Measurements from ENCODE around the gene OR2Z1.
A peak's percentile ranks its signal among the peaks of the same experiment; 100 is the strongest.

The OR2Z1 gene

DNA sequence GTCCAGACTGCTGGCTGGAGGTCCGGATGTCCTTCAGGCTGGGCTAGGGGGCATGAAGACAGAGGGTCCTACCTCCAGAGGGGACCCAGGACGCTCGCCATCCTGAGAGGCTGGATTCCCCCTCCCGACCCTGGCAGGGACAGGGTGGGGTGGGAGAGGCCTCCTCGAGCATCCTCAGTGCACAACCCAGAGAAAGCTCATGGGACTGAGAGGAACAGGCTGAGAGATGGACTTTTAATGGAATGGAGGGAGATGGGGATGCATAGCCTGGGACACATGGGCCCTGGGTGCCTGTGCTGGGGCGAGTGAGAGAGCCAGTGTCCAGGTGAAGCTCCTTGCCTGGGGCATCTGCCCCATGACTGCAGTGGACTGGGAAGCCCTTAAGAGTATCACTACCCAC, 25.9 kb upstream of the OR2Z1 start:
- Histone ChIP-seq H3K79me1 (ENCODE audit: low read depth, low read length) (peaks cover 2% of the 10 kb centered on the region), H4K8ac (ENCODE audit: low read depth, low read length) (no peak overlapping the region), H2BK120ac (ENCODE audit: low read depth, low read length) (no peak overlapping the region), H3K36me3 (replicated peaks in 1 of 2; ENCODE audit: control insufficient read depth in 2 of 2, insufficient read depth in 2 of 2, low read length in 2 of 2) (no peaks in the 10 kb centered on the region), H3K14ac (ENCODE audit: low read length) (no peak overlapping the region), H2BK15ac (ENCODE audit: low read length) (no peak overlapping the region), H3K27me3 (ENCODE audit: control insufficient read depth in 3 of 3, insufficient read depth in 3 of 3, low read depth in 1 of 3, low read length in 3 of 3) (no peaks in the 10 kb centered on the region), H3K4ac (ENCODE audit: low read length) (no peak overlapping the region), H4K91ac (ENCODE audit: low read depth, low read length, poor library complexity) (no peak overlapping the region), H3K9ac (ENCODE audit: low read depth, low read length, poor library complexity) (no peak overlapping the region), H3K9me3 (replicated peaks in 1 of 2; ENCODE audit: control insufficient read depth in 2 of 2, insufficient read depth in 1 of 2, low read depth in 1 of 2, low read length in 2 of 2) (peaks cover 0 to 3% of the 10 kb centered on the region in 2 donors), H3K4me3 (ENCODE audit: low read length in 2 of 2) (no peak overlapping the region), H3K18ac (ENCODE audit: low read length) (no peak overlapping the region), H2AFZ (ENCODE audit: low read length) (no peak overlapping the region), H3K4me2 (ENCODE audit: insufficient read depth, low read length, poor library complexity, severe bottlenecking) (no peak overlapping the region), H2BK12ac (ENCODE audit: low read length) (no peak overlapping the region), H3K4me1 (ENCODE audit: control insufficient read depth in 2 of 2, insufficient read depth in 1 of 2, low read depth in 1 of 2, low read length in 2 of 2) (no peaks in the 10 kb centered on the region), H3K27ac (replicated peaks; ENCODE audit: low read length) (no peak overlapping the region), H2BK5ac (ENCODE audit: low read length) (no peak overlapping the region), H3K23ac (ENCODE audit: low read depth, low read length, poor library complexity) (no peak overlapping the region), H2AK5ac (ENCODE audit: low read depth, low read length) (no peak overlapping the region)
- no peak for DNase-seq (ENCODE audit: low spot score)
- no CpG with 5 or more reads among the region's 6 CpGs for WGBS, 2 donors (ENCODE audit: extremely low coverage in 2 of 2, insufficient read length in 2 of 2, insufficient replicate concordance in 1 of 2)

DNA sequence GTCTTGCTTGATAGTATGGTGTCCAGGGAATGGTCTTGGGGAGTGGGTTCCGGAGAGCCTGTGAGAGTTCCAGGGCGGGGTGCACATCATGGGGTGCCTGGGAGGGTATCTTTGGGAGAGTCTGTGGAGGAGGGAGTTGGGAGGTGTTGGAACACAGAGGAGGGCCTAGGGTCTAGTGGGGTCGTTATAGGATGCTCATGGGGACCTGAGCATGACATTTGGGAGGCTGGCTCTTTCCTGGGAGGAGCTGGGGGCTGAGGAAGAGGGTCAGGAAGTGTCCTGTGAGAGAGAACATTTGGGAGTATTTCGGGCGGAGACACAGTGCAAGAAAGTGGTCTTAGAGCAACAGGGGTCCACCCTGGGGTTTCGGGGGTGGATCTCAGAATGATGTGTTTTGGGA, 25.5 kb upstream of the OR2Z1 start:
- no peak for DNase-seq (ENCODE audit: low spot score)
- no CpG with 5 or more reads among the region's 6 CpGs for WGBS, 2 donors (ENCODE audit: extremely low coverage in 2 of 2, insufficient read length in 2 of 2, insufficient replicate concordance in 1 of 2)
- H3K79me1 ChIP-seq (ENCODE audit: low read depth, low read length): peaks cover 2% of the 10 kb centered on the region
- H3K36me3 ChIP-seq (replicated peaks in 1 of 2; ENCODE audit: control insufficient read depth in 2 of 2, insufficient read depth in 2 of 2, low read length in 2 of 2): no peaks in the 10 kb centered on the region
- no peak overlapping the region for H3K4ac ChIP-seq (ENCODE audit: low read length)
- no peak overlapping the region for H3K27ac ChIP-seq (replicated peaks; ENCODE audit: low read length)
- H2BK15ac ChIP-seq (ENCODE audit: low read length): no peak overlapping the region
- H4K91ac ChIP-seq (ENCODE audit: low read depth, low read length, poor library complexity): no peak overlapping the region
- no peak overlapping the region for H2BK5ac ChIP-seq (ENCODE audit: low read length)
- no peak overlapping the region for H3K14ac ChIP-seq (ENCODE audit: low read length)
- H2BK12ac ChIP-seq (ENCODE audit: low read length): no peak overlapping the region
- H3K4me3 ChIP-seq (ENCODE audit: low read length in 2 of 2): no peak overlapping the region
- no peak overlapping the region for H2AFZ ChIP-seq (ENCODE audit: low read length)
- no peak overlapping the region for H3K4me2 ChIP-seq (ENCODE audit: insufficient read depth, low read length, poor library complexity, severe bottlenecking)
- no peak overlapping the region for H4K8ac ChIP-seq (ENCODE audit: low read depth, low read length)
- no peak overlapping the region for H3K23ac ChIP-seq (ENCODE audit: low read depth, low read length, poor library complexity)
- no peak overlapping the region for H2AK5ac ChIP-seq (ENCODE audit: low read depth, low read length)
- no peaks in the 10 kb centered on the region for H3K4me1 ChIP-seq (ENCODE audit: control insufficient read depth in 2 of 2, insufficient read depth in 1 of 2, low read depth in 1 of 2, low read length in 2 of 2)
- H3K9ac ChIP-seq (ENCODE audit: low read depth, low read length, poor library complexity): no peak overlapping the region
- H3K27me3 ChIP-seq (ENCODE audit: control insufficient read depth in 3 of 3, insufficient read depth in 3 of 3, low read depth in 1 of 3, low read length in 3 of 3): no peaks in the 10 kb centered on the region
- H3K9me3 ChIP-seq (replicated peaks in 1 of 2; ENCODE audit: control insufficient read depth in 2 of 2, insufficient read depth in 1 of 2, low read depth in 1 of 2, low read length in 2 of 2): peaks cover 0 to 3% of the 10 kb centered on the region in 2 donors
- no peak overlapping the region for H3K18ac ChIP-seq (ENCODE audit: low read length)
- H2BK120ac ChIP-seq (ENCODE audit: low read depth, low read length): no peak overlapping the region

GRCh38 chr19:8696993-8697392, 24.4 kb upstream of the OR2Z1 start:
- peak overlapping the region; percentile 21 for H3K14ac ChIP-seq (ENCODE audit: low read length)
- no peaks in the 10 kb centered on the region for H3K4me1 ChIP-seq (ENCODE audit: control insufficient read depth in 2 of 2, insufficient read depth in 1 of 2, low read depth in 1 of 2, low read length in 2 of 2)
- WGBS, 2 donors (ENCODE audit: extremely low coverage in 2 of 2, insufficient read length in 2 of 2, insufficient replicate concordance in 1 of 2): no CpG with 5 or more reads among the region's 1 CpG
- H4K91ac ChIP-seq (ENCODE audit: low read depth, low read length, poor library complexity): no peak overlapping the region
- no peak overlapping the region for H2AFZ ChIP-seq (ENCODE audit: low read length)
- H3K4ac ChIP-seq (ENCODE audit: low read length): no peak overlapping the region
- no peak overlapping the region for H3K27ac ChIP-seq (replicated peaks; ENCODE audit: low read length)
- H3K9ac ChIP-seq (ENCODE audit: low read depth, low read length, poor library complexity): no peak overlapping the region
- H2BK15ac ChIP-seq (ENCODE audit: low read length): no peak overlapping the region
- no peaks in the 10 kb centered on the region for H3K36me3 ChIP-seq (replicated peaks in 1 of 2; ENCODE audit: control insufficient read depth in 2 of 2, insufficient read depth in 2 of 2, low read length in 2 of 2)
- DNase-seq (ENCODE audit: low spot score): no peak
- H3K27me3 ChIP-seq (ENCODE audit: control insufficient read depth in 3 of 3, insufficient read depth in 3 of 3, low read depth in 1 of 3, low read length in 3 of 3): no peaks in the 10 kb centered on the region
- H3K4me2 ChIP-seq (ENCODE audit: insufficient read depth, low read length, poor library complexity, severe bottlenecking): no peak overlapping the region
- H4K8ac ChIP-seq (ENCODE audit: low read depth, low read length): no peak overlapping the region
- no peak overlapping the region for H2BK120ac ChIP-seq (ENCODE audit: low read depth, low read length)
- peaks cover 2% of the 10 kb centered on the region for H3K79me1 ChIP-seq (ENCODE audit: low read depth, low read length)
- no peak overlapping the region for H2BK5ac ChIP-seq (ENCODE audit: low read length)
- no peak overlapping the region for H3K18ac ChIP-seq (ENCODE audit: low read length)
- no peak overlapping the region for H3K4me3 ChIP-seq (ENCODE audit: low read length in 2 of 2)
- no peak overlapping the region for H2BK12ac ChIP-seq (ENCODE audit: low read length)
- peak overlapping the region; percentile 28 for H2AK5ac ChIP-seq (ENCODE audit: low read depth, low read length)
- H3K23ac ChIP-seq (ENCODE audit: low read depth, low read length, poor library complexity): no peak overlapping the region
- H3K9me3 ChIP-seq (replicated peaks in 1 of 2; ENCODE audit: control insufficient read depth in 2 of 2, insufficient read depth in 1 of 2, low read depth in 1 of 2, low read length in 2 of 2): peaks cover 0 to 3% of the 10 kb centered on the region in 2 donors

DNA sequence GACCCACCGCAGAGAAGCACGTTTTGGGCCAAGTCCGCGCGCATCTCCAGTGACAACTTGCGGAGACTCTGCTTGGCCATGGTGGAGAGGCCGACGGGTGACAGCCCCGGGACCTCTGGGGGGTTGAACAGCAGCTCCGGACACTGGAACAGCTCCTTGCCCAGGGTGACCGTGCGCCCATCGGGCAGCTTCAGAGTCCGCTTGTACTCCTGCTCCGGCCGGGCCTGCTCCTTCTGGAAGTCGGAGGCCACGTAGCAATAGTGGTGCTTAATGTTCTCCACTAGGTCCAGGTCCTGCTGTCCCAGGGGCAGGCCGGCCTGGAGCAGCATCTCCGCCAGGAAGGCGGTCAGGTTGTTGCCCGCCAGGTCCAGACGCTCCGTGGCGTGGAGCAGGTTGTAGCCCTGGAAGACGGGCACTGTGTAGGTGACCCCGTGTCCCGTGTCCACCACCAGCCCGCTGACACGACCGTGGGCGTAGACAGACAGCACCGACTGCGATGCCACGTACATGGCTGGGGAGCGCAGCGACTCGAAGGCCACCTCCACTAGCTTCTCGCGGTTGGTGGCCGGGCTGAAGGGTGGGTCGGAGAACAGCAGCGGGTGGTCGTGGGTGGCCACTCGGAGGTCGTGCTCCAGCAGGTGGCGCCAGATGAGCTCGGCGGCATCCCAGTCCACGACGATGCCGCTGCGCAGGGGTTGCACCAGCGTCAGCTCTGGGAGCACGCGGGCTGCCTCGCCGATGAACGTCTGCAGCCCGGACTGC, 23.6 kb upstream of the OR2Z1 start:
- Histone ChIP-seq H3K4me1 (ENCODE audit: control insufficient read depth in 2 of 2, insufficient read depth in 1 of 2, low read depth in 1 of 2, low read length in 2 of 2) (peaks cover 0 to 2% of the 10 kb centered on the region in 2 donors), H2BK5ac (ENCODE audit: low read length) (no peak overlapping the region), H3K4me3 (ENCODE audit: low read length in 2 of 2) (peak overlapping the region in 1 of 2 donors; percentile 46), H3K79me1 (ENCODE audit: low read depth, low read length) (peaks cover 2% of the 10 kb centered on the region), H3K9ac (ENCODE audit: low read depth, low read length, poor library complexity) (peak overlapping the region; percentile 60), H3K4ac (ENCODE audit: low read length) (no peak overlapping the region), H3K4me2 (ENCODE audit: insufficient read depth, low read length, poor library complexity, severe bottlenecking) (no peak overlapping the region), H2AFZ (ENCODE audit: low read length) (no peak overlapping the region), H3K9me3 (replicated peaks in 1 of 2; ENCODE audit: control insufficient read depth in 2 of 2, insufficient read depth in 1 of 2, low read depth in 1 of 2, low read length in 2 of 2) (peaks cover 0 to 3% of the 10 kb centered on the region in 2 donors), H2AK5ac (ENCODE audit: low read depth, low read length) (peak overlapping the region; percentile 32), H2BK12ac (ENCODE audit: low read length) (no peak overlapping the region), H2BK15ac (ENCODE audit: low read length) (no peak overlapping the region), H3K36me3 (replicated peaks in 1 of 2; ENCODE audit: control insufficient read depth in 2 of 2, insufficient read depth in 2 of 2, low read length in 2 of 2) (no peaks in the 10 kb centered on the region), H3K23ac (ENCODE audit: low read depth, low read length, poor library complexity) (peak overlapping the region; percentile 89), H3K27me3 (ENCODE audit: control insufficient read depth in 3 of 3, insufficient read depth in 3 of 3, low read depth in 1 of 3, low read length in 3 of 3) (no peaks in the 10 kb centered on the region), H3K18ac (ENCODE audit: low read length) (peak overlapping the region; percentile 5), H4K8ac (ENCODE audit: low read depth, low read length) (no peak overlapping the region), H4K91ac (ENCODE audit: low read depth, low read length, poor library complexity) (no peak overlapping the region), H3K14ac (ENCODE audit: low read length) (no peak overlapping the region), H3K27ac (replicated peaks; ENCODE audit: low read length) (no peak overlapping the region), H2BK120ac (ENCODE audit: low read depth, low read length) (no peak overlapping the region)
- WGBS, 2 donors (ENCODE audit: extremely low coverage in 2 of 2, insufficient read length in 2 of 2, insufficient replicate concordance in 1 of 2): no CpG with 5 or more reads among the region's 60 CpGs
- DNase-seq (ENCODE audit: low spot score): no peak

All from neuronal stem cell (in vitro differentiated cells).